Neural progenitor cell (in vitro differentiated cells): ENCODE results near the gene PDE11A.

Experiments used
- EZH2 ChIP-seq: fragments of 200-600 bp; sonication (generic); IDR thresholded peaks from 2 replicates; pipeline ENCODE4 v1.6.1; 2017; ENCODE audit warnings: antibody characterized with exemption, mild to moderate bottlenecking, moderate library complexity
- EZH2phosphoT487 ChIP-seq: fragments of 200-600 bp; sonication (generic); IDR thresholded peaks from 2 replicates; pipeline ENCODE4 v1.6.1; 2017; ENCODE audit warnings: antibody characterized with exemption
- TF ChIP-seq, protein P1 (sequence below): fragments of 200-600 bp; sonication (generic); IDR thresholded peaks from 2 replicates; pipeline ENCODE4 v1.5.1; 2017; ENCODE audit warnings: antibody characterized with exemption, mild to moderate bottlenecking

- TF ChIP-seq, protein P1, sequence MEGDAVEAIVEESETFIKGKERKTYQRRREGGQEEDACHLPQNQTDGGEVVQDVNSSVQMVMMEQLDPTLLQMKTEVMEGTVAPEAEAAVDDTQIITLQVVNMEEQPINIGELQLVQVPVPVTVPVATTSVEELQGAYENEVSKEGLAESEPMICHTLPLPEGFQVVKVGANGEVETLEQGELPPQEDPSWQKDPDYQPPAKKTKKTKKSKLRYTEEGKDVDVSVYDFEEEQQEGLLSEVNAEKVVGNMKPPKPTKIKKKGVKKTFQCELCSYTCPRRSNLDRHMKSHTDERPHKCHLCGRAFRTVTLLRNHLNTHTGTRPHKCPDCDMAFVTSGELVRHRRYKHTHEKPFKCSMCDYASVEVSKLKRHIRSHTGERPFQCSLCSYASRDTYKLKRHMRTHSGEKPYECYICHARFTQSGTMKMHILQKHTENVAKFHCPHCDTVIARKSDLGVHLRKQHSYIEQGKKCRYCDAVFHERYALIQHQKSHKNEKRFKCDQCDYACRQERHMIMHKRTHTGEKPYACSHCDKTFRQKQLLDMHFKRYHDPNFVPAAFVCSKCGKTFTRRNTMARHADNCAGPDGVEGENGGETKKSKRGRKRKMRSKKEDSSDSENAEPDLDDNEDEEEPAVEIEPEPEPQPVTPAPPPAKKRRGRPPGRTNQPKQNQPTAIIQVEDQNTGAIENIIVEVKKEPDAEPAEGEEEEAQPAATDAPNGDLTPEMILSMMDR = no peak
- no peak for TF ChIP-seq EZH2
- no peak for TF ChIP-seq EZH2phosphoT487
Measured at GRCh38 chr2:177733322-177733855, 339.2 kb downstream of the PDE11A start.
